Tibial nerve (tissue), 4 donors: ENCODE measurements around the gene CD164L2.

ENCODE experiments used
- EP300 ChIP-seq, 2 donors: sonication (generic); formaldehyde crosslinking; IDR thresholded peaks; one replicate each; pipeline ENCODE4 v1.6.1; 2017; ENCODE audit warnings: antibody characterized with exemption in 2 of 2, mild to moderate bottlenecking in 1 of 2
- TF ChIP-seq, protein P1 (sequence below), 5 experiments: fragments of 200-600 bp in 3 of 5; fragments of 450-650 bp in 2 of 5; sonication (generic) in 3 of 5; IDR thresholded peaks; one replicate each; pipeline ENCODE4 v1.5.1; 2016 to 2019; ENCODE audit warnings: antibody characterized with exemption in 5 of 5, mild to moderate bottlenecking in 3 of 5, moderate library complexity in 2 of 5

DNA sequence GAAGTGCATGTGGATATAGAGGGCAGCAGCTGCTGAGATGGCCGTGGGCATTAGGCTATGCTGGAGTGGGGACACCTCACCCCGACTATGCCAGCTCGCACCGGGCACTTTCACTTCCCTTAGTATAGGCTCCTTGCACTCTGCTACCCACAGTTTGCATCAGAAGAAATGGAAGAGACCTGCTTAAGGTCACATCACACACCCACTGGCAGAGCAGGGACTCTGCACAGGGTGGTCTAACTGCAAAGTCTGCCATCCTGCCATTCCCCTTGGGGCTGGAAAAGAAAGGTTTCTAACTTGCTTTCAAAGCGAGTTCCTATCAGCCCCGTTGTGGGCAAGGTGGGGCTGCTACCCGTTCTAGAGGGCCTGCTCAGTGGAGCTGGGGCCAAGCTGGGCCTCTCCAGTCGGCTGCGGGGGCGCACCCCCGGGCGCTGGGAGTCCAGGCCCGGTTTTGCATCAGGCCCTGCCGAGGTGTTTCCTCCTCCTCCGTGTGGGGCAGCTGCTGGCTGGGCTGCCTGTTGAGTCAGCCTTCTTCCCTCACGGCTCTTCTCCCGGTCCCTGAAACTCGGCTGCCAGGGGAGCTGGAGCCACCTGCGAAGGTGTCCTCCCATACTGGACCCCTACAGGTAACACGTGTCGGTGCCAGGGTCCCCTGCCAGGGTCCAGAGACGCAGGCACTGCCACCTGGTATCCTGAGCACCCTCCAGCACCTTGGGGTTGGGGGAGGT, 41.4 kb downstream of the CD164L2 start, which contains the start of gene SYTL1:
- no peak for TF ChIP-seq EP300 (IDR thresholded peaks at IDR 0.05)
- TF ChIP-seq, protein P1, sequence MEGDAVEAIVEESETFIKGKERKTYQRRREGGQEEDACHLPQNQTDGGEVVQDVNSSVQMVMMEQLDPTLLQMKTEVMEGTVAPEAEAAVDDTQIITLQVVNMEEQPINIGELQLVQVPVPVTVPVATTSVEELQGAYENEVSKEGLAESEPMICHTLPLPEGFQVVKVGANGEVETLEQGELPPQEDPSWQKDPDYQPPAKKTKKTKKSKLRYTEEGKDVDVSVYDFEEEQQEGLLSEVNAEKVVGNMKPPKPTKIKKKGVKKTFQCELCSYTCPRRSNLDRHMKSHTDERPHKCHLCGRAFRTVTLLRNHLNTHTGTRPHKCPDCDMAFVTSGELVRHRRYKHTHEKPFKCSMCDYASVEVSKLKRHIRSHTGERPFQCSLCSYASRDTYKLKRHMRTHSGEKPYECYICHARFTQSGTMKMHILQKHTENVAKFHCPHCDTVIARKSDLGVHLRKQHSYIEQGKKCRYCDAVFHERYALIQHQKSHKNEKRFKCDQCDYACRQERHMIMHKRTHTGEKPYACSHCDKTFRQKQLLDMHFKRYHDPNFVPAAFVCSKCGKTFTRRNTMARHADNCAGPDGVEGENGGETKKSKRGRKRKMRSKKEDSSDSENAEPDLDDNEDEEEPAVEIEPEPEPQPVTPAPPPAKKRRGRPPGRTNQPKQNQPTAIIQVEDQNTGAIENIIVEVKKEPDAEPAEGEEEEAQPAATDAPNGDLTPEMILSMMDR (IDR thresholded peaks at IDR 0.05) = no peak
